ENCODE measurements around the gene SP6.

SP6 gene

GRCh38 chr17:47851764-47852112 lies 775 bp upstream of the SP6 start:
- Histone ChIP-seq H3K27ac (replicated peaks) (no peak overlapping the region), H3K27me3 (ENCODE audit: insufficient read depth, poor library complexity, severe bottlenecking) (peaks cover 81% of the 10 kb centered on the region)

GRCh38 chr17:47850373-47850691 lies 631 bp downstream of the SP6 start:
- Histone ChIP-seq H3K27ac (replicated peaks) (no peak overlapping the region), H3K27me3 (ENCODE audit: insufficient read depth, poor library complexity, severe bottlenecking) (peaks cover 86% of the 10 kb centered on the region), H3K4me3 (replicated peaks; ENCODE audit: insufficient read depth, low read length) (no peak overlapping the region)
- TF ChIP-seq GABPA (IDR thresholded peaks at IDR 0.05; ENCODE audit: low read depth) (no peak), CTCF (IDR thresholded peaks at IDR 0.05; ENCODE audit: insufficient read depth, low read length) (no peak), SPI1 (IDR thresholded peaks at IDR 0.05; ENCODE audit: borderline replicate concordance, low read depth) (no peak), REST (IDR thresholded peaks at IDR 0.05; ENCODE audit: insufficient replicate concordance, low read depth) (no peak), POLR2AphosphoS5 (IDR thresholded peaks at IDR 0.05; ENCODE audit: low read depth) (no peak)
- no peak for DNase-seq (ENCODE audit: low read depth in 1 of 2, low spot score in 1 of 2)

More at GRCh38 chr17:47851764-47852112, 775 bp upstream of the SP6 start:
- H3K4me3 ChIP-seq (replicated peaks; ENCODE audit: insufficient read depth, low read length) = no peak overlapping the region
- DNase-seq (ENCODE audit: low read depth in 1 of 2, low spot score in 1 of 2) = no peak
- TF ChIP-seq CTCF (IDR thresholded peaks at IDR 0.05; ENCODE audit: insufficient read depth, low read length) (no peak), SPI1 (IDR thresholded peaks at IDR 0.05; ENCODE audit: borderline replicate concordance, low read depth) (no peak), GABPA (IDR thresholded peaks at IDR 0.05; ENCODE audit: low read depth) (no peak), REST (IDR thresholded peaks at IDR 0.05; ENCODE audit: insufficient replicate concordance, low read depth) (no peak), POLR2AphosphoS5 (IDR thresholded peaks at IDR 0.05; ENCODE audit: low read depth) (no peak)

- H3K27me3 ChIP-seq (ENCODE audit: insufficient read depth, poor library complexity, severe bottlenecking) = peaks cover 73% of the 10 kb centered on the region
- TF ChIP-seq GABPA (IDR thresholded peaks at IDR 0.05; ENCODE audit: low read depth) (no peak), SPI1 (IDR thresholded peaks at IDR 0.05; ENCODE audit: borderline replicate concordance, low read depth) (no peak), CTCF (IDR thresholded peaks at IDR 0.05; ENCODE audit: insufficient read depth, low read length) (no peak), POLR2AphosphoS5 (IDR thresholded peaks at IDR 0.05; ENCODE audit: low read depth) (no peak), REST (IDR thresholded peaks at IDR 0.05; ENCODE audit: insufficient replicate concordance, low read depth) (no peak)
- no peak overlapping the region for H3K4me3 ChIP-seq (replicated peaks; ENCODE audit: insufficient read depth, low read length)
- no peak overlapping the region for H3K27ac ChIP-seq (replicated peaks)
- no peak for DNase-seq (ENCODE audit: low read depth in 1 of 2, low spot score in 1 of 2)
Observed at GRCh38 chr17:47848198-47848513, 2.8 kb downstream of the SP6 start.
